ENCODE measurements around the gene CCDC179.

The CCDC179 gene

GRCh38 chr11:22832315-22833015 is 27.8 kb downstream of the CCDC179 start:
- peaks cover 5% of the 10 kb centered on the region for H3K36me3 Mint-ChIP-seq (ENCODE audit: low read depth)
- peaks cover 5% of the 10 kb centered on the region for H3K4me1 Mint-ChIP-seq (ENCODE audit: low read depth)
- no peak overlapping the region for H3K4me3 Mint-ChIP-seq
- H3K27ac Mint-ChIP-seq, result no peak overlapping the region
- intact Hi-C loops (cut with micrococcal nuclease), result loop anchor here (5.0 kb wide), 1 partner anchor 210 kb away; no protein-coding TSS in a partner anchor
- H3K27me3 Mint-ChIP-seq, result peaks cover 2% of the 10 kb centered on the region
- no peaks in the 10 kb centered on the region for H3K9me3 Mint-ChIP-seq

- peaks cover 5% of the 10 kb centered on the region for H3K4me1 Mint-ChIP-seq (ENCODE audit: low read depth)
- intact Hi-C loops (cut with micrococcal nuclease), result loop anchor here (5.0 kb wide), 1 partner anchor 208 kb away; no protein-coding TSS in a partner anchor
- no peaks in the 10 kb centered on the region for H3K9me3 Mint-ChIP-seq
- peaks cover 2% of the 10 kb centered on the region for H3K27me3 Mint-ChIP-seq
- peak overlapping the region; percentile 75 for H3K27ac Mint-ChIP-seq
- peak overlapping the region; percentile 81 for H3K4me3 Mint-ChIP-seq
- H3K36me3 Mint-ChIP-seq (ENCODE audit: low read depth), result peaks cover 5% of the 10 kb centered on the region
Measured at GRCh38 chr11:22830082-22830414, 30.2 kb downstream of the CCDC179 start.

GRCh38 chr11:22829231-22830081 is 30.8 kb downstream of the CCDC179 start, which contains the start of gene SVIP:
Gene SVIP (minus strand): TSS chr11:22829801. CDS start chr11:22829748, 53 bp downstream.
- H3K4me1 Mint-ChIP-seq (ENCODE audit: low read depth), result peaks cover 5% of the 10 kb centered on the region
- peaks cover 2% of the 10 kb centered on the region for H3K27me3 Mint-ChIP-seq
- peak within 1 kb of the TSS; percentile 75 for H3K27ac Mint-ChIP-seq
- peaks cover 5% of the 10 kb centered on the region for H3K36me3 Mint-ChIP-seq (ENCODE audit: low read depth)
- intact Hi-C loops (cut with micrococcal nuclease), result loop anchor here (5.0 kb wide), 1 partner anchor 207 kb away; no protein-coding TSS in a partner anchor
- no peaks in the 10 kb centered on the region for H3K9me3 Mint-ChIP-seq
- peak within 1 kb of the TSS; percentile 81 for H3K4me3 Mint-ChIP-seq

- H3K36me3 Mint-ChIP-seq (ENCODE audit: low read depth), result peaks cover 5% of the 10 kb centered on the region
- intact Hi-C loops (cut with micrococcal nuclease), result no loop called here
- no peak overlapping the region for H3K27ac Mint-ChIP-seq
- peaks cover 2% of the 10 kb centered on the region for H3K27me3 Mint-ChIP-seq
- H3K4me3 Mint-ChIP-seq, result no peak overlapping the region
- peaks cover 5% of the 10 kb centered on the region for H3K4me1 Mint-ChIP-seq (ENCODE audit: low read depth)
- H3K9me3 Mint-ChIP-seq, result no peaks in the 10 kb centered on the region
Measured at GRCh38 chr11:22828373-22828772, 31.9 kb downstream of the CCDC179 start.

- no peak overlapping the region for H3K4me3 Mint-ChIP-seq
- H3K36me3 Mint-ChIP-seq (ENCODE audit: low read depth), result no peaks in the 10 kb centered on the region
- H3K9me3 Mint-ChIP-seq, result no peaks in the 10 kb centered on the region
- no peaks in the 10 kb centered on the region for H3K4me1 Mint-ChIP-seq (ENCODE audit: low read depth)
- intact Hi-C loops (cut with micrococcal nuclease), result no loop called here
- H3K27ac Mint-ChIP-seq, result no peak overlapping the region
- no peaks in the 10 kb centered on the region for H3K27me3 Mint-ChIP-seq
Measured at GRCh38 chr11:22822203-22822602, 38.1 kb downstream of the CCDC179 start.

- no peak overlapping the region for H3K27ac Mint-ChIP-seq
- intact Hi-C loops (cut with micrococcal nuclease), result no loop called here
- H3K27me3 Mint-ChIP-seq, result no peaks in the 10 kb centered on the region
- H3K36me3 Mint-ChIP-seq (ENCODE audit: low read depth), result no peaks in the 10 kb centered on the region
- H3K4me1 Mint-ChIP-seq (ENCODE audit: low read depth), result peaks cover 10% of the 10 kb centered on the region
- no peak overlapping the region for H3K4me3 Mint-ChIP-seq
- H3K9me3 Mint-ChIP-seq, result peaks cover 9% of the 10 kb centered on the region
Measured at GRCh38 chr11:22809893-22810292, 50.4 kb downstream of the CCDC179 start.

GRCh38 chr11:22808571-22809197 is 51.6 kb downstream of the CCDC179 start:
- Mint-ChIP-seq H3K36me3 (ENCODE audit: low read depth) (no peaks in the 10 kb centered on the region), H3K27ac (no peak overlapping the region), H3K4me3 (no peak overlapping the region), H3K4me1 (ENCODE audit: low read depth) (peaks cover 10% of the 10 kb centered on the region), H3K27me3 (no peaks in the 10 kb centered on the region), H3K9me3 (peaks cover 9% of the 10 kb centered on the region)
- intact Hi-C loops (cut with micrococcal nuclease), result no loop called here

- Mint-ChIP-seq H3K4me3 (no peak overlapping the region), H3K36me3 (ENCODE audit: low read depth) (no peaks in the 10 kb centered on the region), H3K4me1 (ENCODE audit: low read depth) (peaks cover 10% of the 10 kb centered on the region), H3K27me3 (no peaks in the 10 kb centered on the region), H3K9me3 (peaks cover 9% of the 10 kb centered on the region), H3K27ac (no peak overlapping the region)
- intact Hi-C loops (cut with micrococcal nuclease), result no loop called here
Measured at GRCh38 chr11:22807855-22808570, 52.3 kb downstream of the CCDC179 start.

- Mint-ChIP-seq H3K36me3 (ENCODE audit: low read depth) (no peaks in the 10 kb centered on the region), H3K27ac (no peak overlapping the region), H3K4me1 (ENCODE audit: low read depth) (peaks cover 10% of the 10 kb centered on the region), H3K9me3 (peaks cover 9% of the 10 kb centered on the region), H3K27me3 (no peaks in the 10 kb centered on the region), H3K4me3 (no peak overlapping the region)
- intact Hi-C loops (cut with micrococcal nuclease), result no loop called here
Measured at GRCh38 chr11:22807391-22807790, 52.9 kb downstream of the CCDC179 start.

- H3K9me3 Mint-ChIP-seq, result no peaks in the 10 kb centered on the region
- no peaks in the 10 kb centered on the region for H3K36me3 Mint-ChIP-seq (ENCODE audit: low read depth)
Measured at GRCh38 chr11:22802861-22803260, 57.4 kb downstream of the CCDC179 start.

GRCh38 chr11:22800482-22800881 is 59.8 kb downstream of the CCDC179 start:
- H3K4me3 Mint-ChIP-seq, result no peak overlapping the region
- no peaks in the 10 kb centered on the region for H3K36me3 Mint-ChIP-seq (ENCODE audit: low read depth)
- H3K9me3 Mint-ChIP-seq, result no peaks in the 10 kb centered on the region
- intact Hi-C loops (cut with micrococcal nuclease), result no loop called here
- no peaks in the 10 kb centered on the region for H3K27me3 Mint-ChIP-seq
- no peaks in the 10 kb centered on the region for H3K4me1 Mint-ChIP-seq (ENCODE audit: low read depth)
- H3K27ac Mint-ChIP-seq, result no peak overlapping the region

More at GRCh38 chr11:22802861-22803260, 57.4 kb downstream of the CCDC179 start:
- H3K4me3 Mint-ChIP-seq, result no peak overlapping the region
- H3K27ac Mint-ChIP-seq, result no peak overlapping the region
- intact Hi-C loops (cut with micrococcal nuclease), result no loop called here
- no peaks in the 10 kb centered on the region for H3K27me3 Mint-ChIP-seq
- H3K4me1 Mint-ChIP-seq (ENCODE audit: low read depth), result peaks cover 6% of the 10 kb centered on the region

- Mint-ChIP-seq H3K36me3 (ENCODE audit: low read depth) (no peaks in the 10 kb centered on the region), H3K9me3 (no peaks in the 10 kb centered on the region), H3K4me3 (no peak overlapping the region), H3K27ac (no peak overlapping the region), H3K4me1 (ENCODE audit: low read depth) (no peaks in the 10 kb centered on the region), H3K27me3 (no peaks in the 10 kb centered on the region)
- intact Hi-C loops (cut with micrococcal nuclease), result no loop called here
Measured at GRCh38 chr11:22798901-22799300, 61.4 kb downstream of the CCDC179 start.

GRCh38 chr11:22797047-22797446 is 63.2 kb downstream of the CCDC179 start:
- intact Hi-C loops (cut with micrococcal nuclease), result no loop called here
- no peak overlapping the region for H3K27ac Mint-ChIP-seq
- no peaks in the 10 kb centered on the region for H3K36me3 Mint-ChIP-seq (ENCODE audit: low read depth)
- H3K27me3 Mint-ChIP-seq, result no peaks in the 10 kb centered on the region
- H3K9me3 Mint-ChIP-seq, result no peaks in the 10 kb centered on the region
- H3K4me3 Mint-ChIP-seq, result no peak overlapping the region
- H3K4me1 Mint-ChIP-seq (ENCODE audit: low read depth), result no peaks in the 10 kb centered on the region
